Astrocyte (in vitro differentiated cells and primary cell): ENCODE results near the gene C10orf62.

ENCODE experiments used
- CTCF ChIP-seq: IDR thresholded peaks from 2 replicates; pipeline ENCODE4 v1.5.1; 2011; ENCODE audit warnings: low read depth, mild to moderate bottlenecking, inconsistent platforms, low read length, moderate library complexity; ENCODE audit not compliant: insufficient read depth
- EZH2 ChIP-seq: IDR thresholded peaks from 2 replicates; pipeline ENCODE4 v1.6.1; 2012; ENCODE audit warnings: mild to moderate bottlenecking, low read length, inconsistent platforms; ENCODE audit not compliant: insufficient read depth

GRCh38 chr10:97572214-97572989 is 17.1 kb upstream of the C10orf62 start, which contains the start of gene ANKRD2:
- TF ChIP-seq CTCF: peak; percentile 86
- TF ChIP-seq EZH2: no peak
